SK-N-SH (cell line): ENCODE results near the gene ASAP3.

Experiments
- CTCF ChIP-seq: fragments of 200-600 bp; sonication (generic); IDR thresholded peaks from 2 replicates; pipeline ENCODE4 v1.6.1; 2017; ENCODE audit warnings: antibody characterized with exemption, mild to moderate bottlenecking, moderate library complexity
- EP300 ChIP-seq, 2 experiments: IDR thresholded peaks; 2 replicates each; pipeline versions ENCODE4 v1.4.0 to v1.6.1; 2012; ENCODE audit warnings: borderline replicate concordance in 1 of 2, low read depth in 1 of 2, low read length in 1 of 2
- EZH2phosphoT487 ChIP-seq: fragments of 200-600 bp; sonication (generic); IDR thresholded peaks from 2 replicates; pipeline ENCODE4 v1.6.1; 2017; ENCODE audit warnings: low read depth, mixed run types, mild to moderate bottlenecking, antibody characterized with exemption, moderate library complexity, borderline replicate concordance
- JUND ChIP-seq: IDR thresholded peaks from 2 replicates; pipeline ENCODE4 v1.4.0; 2012
- MAX ChIP-seq: IDR thresholded peaks from 2 replicates; pipeline ENCODE4 v1.4.0; 2012; ENCODE audit warnings: low read depth
- NRF1 ChIP-seq: IDR thresholded peaks from 2 replicates; pipeline ENCODE4 v1.6.1; 2012; ENCODE audit warnings: low read depth, mild to moderate bottlenecking, low read length
- PBX3 ChIP-seq: IDR thresholded peaks from 2 replicates; pipeline ENCODE4; 2012
- POLR2AphosphoS5 ChIP-seq: IDR thresholded peaks from 2 replicates; pipeline ENCODE4 v1.6.1; 2012; ENCODE audit warnings: low read depth, low read length
- SMC3 ChIP-seq: IDR thresholded peaks from 2 replicates; pipeline ENCODE4 v1.6.1; 2012; ENCODE audit warnings: low read depth, low read length, improper control_type of control experiment
- YY1 ChIP-seq: IDR thresholded peaks from 2 replicates; pipeline ENCODE4 v1.4.0; 2012; ENCODE audit warnings: low read depth, mild to moderate bottlenecking

- no peak for TF ChIP-seq NRF1
- no peak for TF ChIP-seq MAX
- TF ChIP-seq PBX3: no peak
- no peak for TF ChIP-seq POLR2AphosphoS5
- TF ChIP-seq SMC3: no peak
- TF ChIP-seq JUND: no peak
- no peak for TF ChIP-seq EP300 (IDR thresholded peaks at IDR 0.05; ENCODE audit: borderline replicate concordance in 1 of 2, low read depth in 1 of 2, low read length in 1 of 2)
- no peak for TF ChIP-seq CTCF
- TF ChIP-seq YY1: no peak
- no peak for TF ChIP-seq EZH2phosphoT487
Observed at GRCh38 chr1:23481904-23482303, 2.1 kb downstream of the ASAP3 start.
